Measurements from ENCODE around the gene DEXI. TPM values are rescaled to one million over a fixed set of nuclear protein-coding genes. Genes with fewer than 3 reads are reported as not detected.
A peak's percentile ranks its signal among the peaks of the same experiment; 100 is the strongest.

DEXI gene
- 10 to 100 TPM; 23.4 to 25.9 TPM for total RNA-seq

GRCh38 chr16:10942352-10943063 lies at the start of gene DEXI:
TSS of gene DEXI (minus strand) at chr16:10942468. CDS start at chr16:10942005, 463 bp downstream.
- CTCF ChIA-PET, result interaction anchor here (0.7 to 1.8 kb wide), 4 partner anchors 12 to 199 kb away, joined by 3 to 4 read pairs (median 3); partner anchors contain the start of gene NUBP1
- intact Hi-C loops (cut with micrococcal nuclease), result loop anchor here (1.0 to 10.0 kb wide), 5 partner anchors 198 to 1135 kb away; partner anchors contain the start of genes GSPT1 and LITAF
- H3K27me3 Mint-ChIP-seq (ENCODE audit: low read depth), result no peaks in the 10 kb centered on the region

GRCh38 chr16:10990378-10990777 lies 48.1 kb upstream of the DEXI start:
- H3K4me1 Mint-ChIP-seq (ENCODE audit: low read depth), result peaks cover 71% of the 10 kb centered on the region

More at GRCh38 chr16:10942352-10943063, at the start of gene DEXI:
- H3K4me1 Mint-ChIP-seq (ENCODE audit: low read depth), result peaks cover 71% of the 10 kb centered on the region
- H3K36me3 Mint-ChIP-seq (ENCODE audit: low read depth), result peaks cover 21% of the 10 kb centered on the region
- peak within 1 kb of the TSS; percentile 95 for H3K4me3 Mint-ChIP-seq
- H3K27ac Mint-ChIP-seq, result peak within 1 kb of the TSS; percentile 77
- no peaks in the 10 kb centered on the region for H3K9me3 Mint-ChIP-seq
- peak; percentile 94 for DNase-seq

DNA sequence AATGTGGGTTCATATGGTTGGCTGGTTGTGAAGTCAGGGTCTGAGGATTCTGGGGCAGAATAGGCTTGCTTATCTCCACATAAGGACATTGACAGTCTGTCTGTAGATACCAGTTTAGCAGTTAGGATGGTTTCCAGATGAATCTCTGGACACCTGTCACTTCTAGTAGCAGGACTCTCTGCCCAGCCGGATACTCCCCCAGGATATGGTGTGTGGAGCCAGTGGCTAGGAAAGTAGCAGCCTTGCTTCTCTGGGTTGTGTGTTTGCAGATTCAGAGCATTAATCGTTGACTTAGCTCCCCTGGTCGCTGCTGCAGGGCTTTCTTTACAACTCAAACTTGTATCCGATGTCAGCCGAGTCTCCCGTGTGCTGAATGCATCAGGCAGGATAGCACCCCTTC lies 47.3 kb upstream of the DEXI start:
- CTCF ChIA-PET, result interaction anchor here (0.8 to 0.9 kb wide), 3 partner anchors 24 to 108 kb away, joined by 3 to 4 read pairs (median 3); no protein-coding TSS in a partner anchor
- Mint-ChIP-seq H3K36me3 (ENCODE audit: low read depth) (peaks cover 20% of the 10 kb centered on the region), H3K4me3 (no peak overlapping the region), H3K27ac (peak overlapping the region; percentile 87), H3K27me3 (ENCODE audit: low read depth) (no peaks in the 10 kb centered on the region), H3K9me3 (no peaks in the 10 kb centered on the region), H3K4me1 (ENCODE audit: low read depth) (peaks cover 74% of the 10 kb centered on the region)
- intact Hi-C loops (cut with micrococcal nuclease), result loop anchor here (2.0 to 10.0 kb wide), 2 partner anchors 373 to 795 kb away; no protein-coding TSS in a partner anchor
- DNase-seq, result no peak

More at GRCh38 chr16:10990378-10990777, 48.1 kb upstream of the DEXI start:
- Mint-ChIP-seq H3K27me3 (ENCODE audit: low read depth) (no peaks in the 10 kb centered on the region), H3K27ac (peak overlapping the region; percentile 77), H3K9me3 (no peaks in the 10 kb centered on the region), H3K4me3 (no peak overlapping the region), H3K36me3 (ENCODE audit: low read depth) (peaks cover 20% of the 10 kb centered on the region)
- CTCF ChIA-PET, result interaction anchor here (0.9 kb wide), 2 partner anchors 25 to 99 kb away, joined by 3 to 4 read pairs; no protein-coding TSS in a partner anchor
- intact Hi-C loops (cut with micrococcal nuclease), result no loop called here
- DNase-seq, result no peak

DNA sequence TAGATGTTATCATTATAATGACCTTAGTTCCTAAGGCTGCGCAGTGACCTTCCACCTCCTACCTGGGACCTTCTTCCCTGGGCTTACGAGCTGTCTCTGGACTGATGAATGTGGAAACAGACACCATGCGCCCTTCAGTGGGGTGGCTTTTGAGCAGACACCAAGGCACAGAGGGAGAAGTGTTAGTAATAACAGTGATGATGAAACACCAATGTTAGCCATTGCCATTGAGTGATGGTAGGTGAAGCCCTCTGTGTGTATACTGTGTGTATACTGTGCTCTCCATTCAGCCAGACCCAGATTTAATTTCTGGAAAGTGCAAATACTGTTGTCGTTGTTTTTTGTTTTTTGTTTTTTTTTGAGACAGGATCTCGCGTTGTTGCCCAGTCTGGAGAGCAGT lies 46.6 kb upstream of the DEXI start:
- H3K27ac Mint-ChIP-seq, result peak overlapping the region; percentile 87
- intact Hi-C loops (cut with micrococcal nuclease), result loop anchor here (1.0 to 10.0 kb wide), 14 partner anchors 24 to 796 kb away; partner anchors contain the start of genes RMI2 and SOCS1
- no peaks in the 10 kb centered on the region for H3K9me3 Mint-ChIP-seq
- peaks cover 20% of the 10 kb centered on the region for H3K36me3 Mint-ChIP-seq (ENCODE audit: low read depth)
- CTCF ChIA-PET, result interaction anchor here (0.6 kb wide), 1 partner anchor 364 kb away, joined by 3 read pairs; no protein-coding TSS in a partner anchor
- no peaks in the 10 kb centered on the region for H3K27me3 Mint-ChIP-seq (ENCODE audit: low read depth)
- H3K4me3 Mint-ChIP-seq, result peak overlapping the region; percentile 22
- DNase-seq, result peak; percentile 21
- H3K4me1 Mint-ChIP-seq (ENCODE audit: low read depth), result peaks cover 78% of the 10 kb centered on the region

GRCh38 chr16:10988164-10988803 lies 46.0 kb upstream of the DEXI start:
- Mint-ChIP-seq H3K4me1 (ENCODE audit: low read depth) (peaks cover 79% of the 10 kb centered on the region), H3K4me3 (peak overlapping the region; percentile 22)
- intact Hi-C loops (cut with micrococcal nuclease), result loop anchor here (1.0 to 10.0 kb wide), 14 partner anchors 23 to 797 kb away; partner anchors contain the start of genes RMI2 and SOCS1

GRCh38 chr16:10987361-10988163 lies 45.3 kb upstream of the DEXI start:
- CTCF ChIA-PET, result interaction anchor here (1.0 to 1.4 kb wide), 3 partner anchors 22 to 269 kb away, joined by 3 to 4 read pairs (median 3); partner anchors contain the start of gene SOCS1
- H3K4me1 Mint-ChIP-seq (ENCODE audit: low read depth), result peaks cover 79% of the 10 kb centered on the region
- no peaks in the 10 kb centered on the region for H3K9me3 Mint-ChIP-seq
- peaks cover 17% of the 10 kb centered on the region for H3K36me3 Mint-ChIP-seq (ENCODE audit: low read depth)
- H3K27me3 Mint-ChIP-seq (ENCODE audit: low read depth), result no peaks in the 10 kb centered on the region
- H3K4me3 Mint-ChIP-seq, result peak overlapping the region; percentile 22
- intact Hi-C loops (cut with micrococcal nuclease), result loop anchor here (1.0 to 10.0 kb wide), 15 partner anchors 22 to 797 kb away; partner anchors contain the start of genes RMI2 and SOCS1
- DNase-seq, result peak; percentile 18
- H3K27ac Mint-ChIP-seq, result peak overlapping the region; percentile 87

More at GRCh38 chr16:10988164-10988803, 46.0 kb upstream of the DEXI start:
- Mint-ChIP-seq H3K36me3 (ENCODE audit: low read depth) (peaks cover 18% of the 10 kb centered on the region), H3K27me3 (ENCODE audit: low read depth) (no peaks in the 10 kb centered on the region), H3K27ac (peak overlapping the region; percentile 87), H3K9me3 (no peaks in the 10 kb centered on the region)
- CTCF ChIA-PET, result interaction anchor here (0.6 kb wide), 1 partner anchor 365 kb away, joined by 3 read pairs; no protein-coding TSS in a partner anchor
- peak; percentile 95 for DNase-seq

- Mint-ChIP-seq H3K27me3 (ENCODE audit: low read depth) (no peaks in the 10 kb centered on the region), H3K4me3 (no peak overlapping the region), H3K27ac (no peak overlapping the region), H3K36me3 (ENCODE audit: low read depth) (peaks cover 7% of the 10 kb centered on the region), H3K4me1 (ENCODE audit: low read depth) (peaks cover 52% of the 10 kb centered on the region), H3K9me3 (no peaks in the 10 kb centered on the region)
- DNase-seq, result no peak
- intact Hi-C loops (cut with micrococcal nuclease), result loop anchor here (10.0 kb wide), 1 partner anchor 800 kb away; no protein-coding TSS in a partner anchor
- CTCF ChIA-PET, result interaction anchor here (0.9 to 4.4 kb wide), 8 partner anchors 9 to 386 kb away, joined by 3 to 38 read pairs (median 10); partner anchors contain the start of gene SOCS1
Observed at GRCh38 chr16:10984509-10984908, 42.2 kb upstream of the DEXI start.

DNA sequence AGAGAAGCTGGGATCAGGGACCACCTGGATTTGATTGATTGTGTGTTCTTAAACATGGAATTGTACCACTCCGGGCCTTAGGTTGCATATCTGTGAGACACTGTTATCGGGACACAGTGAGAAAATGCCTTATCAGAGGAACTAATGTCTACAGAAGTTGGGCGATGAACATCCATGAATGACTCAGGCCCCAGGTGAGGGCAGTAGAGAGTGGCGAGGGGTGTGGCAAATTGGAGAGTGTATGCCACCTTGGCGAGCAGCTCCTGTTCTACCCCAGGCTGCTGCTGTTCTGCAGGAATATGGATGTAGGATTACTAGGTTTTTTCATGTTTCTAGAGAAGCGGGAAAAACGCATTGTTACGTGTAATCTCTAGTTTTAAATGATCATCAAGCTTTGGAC lies 40.9 kb upstream of the DEXI start:
- Mint-ChIP-seq H3K4me3 (no peak overlapping the region), H3K27me3 (ENCODE audit: low read depth) (no peaks in the 10 kb centered on the region), H3K4me1 (ENCODE audit: low read depth) (peaks cover 39% of the 10 kb centered on the region), H3K27ac (peak overlapping the region; percentile 1), H3K9me3 (no peaks in the 10 kb centered on the region), H3K36me3 (ENCODE audit: low read depth) (peaks cover 5% of the 10 kb centered on the region)
- intact Hi-C loops (cut with micrococcal nuclease), result loop anchor here (10.0 kb wide), 1 partner anchor 802 kb away; no protein-coding TSS in a partner anchor
- CTCF ChIA-PET, result interaction anchor here (0.8 to 4.4 kb wide), 19 partner anchors 8 to 389 kb away, joined by 3 to 38 read pairs (median 4); partner anchors contain the start of gene SOCS1
- DNase-seq, result peak; percentile 53

GRCh38 chr16:10982465-10983150 lies 40.3 kb upstream of the DEXI start:
- H3K4me3 Mint-ChIP-seq, result no peak overlapping the region
- DNase-seq, result no peak
- peaks cover 5% of the 10 kb centered on the region for H3K36me3 Mint-ChIP-seq (ENCODE audit: low read depth)
- H3K27me3 Mint-ChIP-seq (ENCODE audit: low read depth), result no peaks in the 10 kb centered on the region
- H3K4me1 Mint-ChIP-seq (ENCODE audit: low read depth), result peaks cover 37% of the 10 kb centered on the region
- no peak overlapping the region for H3K27ac Mint-ChIP-seq
- intact Hi-C loops (cut with micrococcal nuclease), result loop anchor here (10.0 kb wide), 1 partner anchor 802 kb away; no protein-coding TSS in a partner anchor
- H3K9me3 Mint-ChIP-seq, result no peaks in the 10 kb centered on the region
- CTCF ChIA-PET, result interaction anchor here (0.6 to 4.4 kb wide), 15 partner anchors 8 to 354 kb away, joined by 3 to 38 read pairs (median 4); partner anchors contain the start of gene SOCS1

DNA sequence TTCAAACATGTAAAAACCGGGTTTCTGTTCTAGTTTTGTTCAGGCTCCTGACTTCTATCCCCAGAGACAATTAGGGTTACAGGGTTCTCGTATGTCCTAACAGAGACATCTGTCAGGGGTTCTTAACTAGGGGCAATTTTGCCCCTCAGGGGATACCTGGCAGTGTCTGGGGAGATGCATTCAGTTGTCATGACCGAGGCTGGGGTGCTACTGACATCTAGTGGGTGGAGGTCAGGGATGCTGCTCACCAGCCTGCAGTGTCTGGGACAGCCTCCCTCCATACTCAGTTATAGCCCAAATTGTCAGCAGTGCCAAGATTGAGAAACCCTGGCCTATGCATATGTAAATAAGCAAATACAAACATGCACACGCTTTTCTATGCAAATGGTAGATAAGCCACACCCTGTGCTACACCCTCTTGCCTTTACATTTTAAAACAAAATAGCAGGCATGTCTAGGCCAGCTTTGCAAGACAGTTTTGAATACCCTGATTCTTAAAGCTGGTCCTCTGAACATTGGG lies 39.5 kb upstream of the DEXI start:
- Mint-ChIP-seq H3K27ac (no peak overlapping the region), H3K27me3 (ENCODE audit: low read depth) (no peaks in the 10 kb centered on the region), H3K36me3 (ENCODE audit: low read depth) (peaks cover 5% of the 10 kb centered on the region), H3K4me3 (no peak overlapping the region), H3K9me3 (no peaks in the 10 kb centered on the region), H3K4me1 (ENCODE audit: low read depth) (peaks cover 36% of the 10 kb centered on the region)
- DNase-seq, result peak; percentile 76
- intact Hi-C loops (cut with micrococcal nuclease), result loop anchor here (1.0 to 10.0 kb wide), 3 partner anchors 10 to 803 kb away; no protein-coding TSS in a partner anchor
- CTCF ChIA-PET, result interaction anchor here (0.6 to 4.4 kb wide), 4 partner anchors 10 to 355 kb away, joined by 3 to 38 read pairs (median 28); partner anchors contain the start of gene SOCS1

Measured in activated naive CD4-positive, alpha-beta T cell treated with anti-CD3 and anti-CD28 coated beads for 36 hours (primary cell).